ENCODE measurements around the gene CELA2A. TPM values are rescaled to one million over a fixed set of nuclear protein-coding genes. Genes with fewer than 3 reads are reported as not detected.
"Not testable (repeated sequence)": the region's sequence is repeated elsewhere in the genome, so short reads cannot be mapped to it uniquely, and the experiment has no call there.

Gene CELA2A
- total and polyA plus RNA-seq, 12 donors = 0.97 to 45.4 (median 9.8) TPM

- 79 to 91% (median 85%) methylated on average over 4 of the region's 4 CpGs for WGBS, 4 donors
- Histone ChIP-seq H3K9me3 (replicated peaks in 1 of 3) (no peaks in the 10 kb centered on the region), H3K27me3 (no peaks in the 10 kb centered on the region), H3K4me3 (no peak overlapping the region), H3K4me1 (replicated peaks in 1 of 2) (peaks cover 0 to 10% of the 10 kb centered on the region in 2 donors), H3K36me3 (replicated peaks in 1 of 2) (peaks cover 0 to 4% of the 10 kb centered on the region in 2 donors), H3K27ac (no peak overlapping the region)
- peak in 1 of 7 donors; percentile 35 for DNase-seq
- TF ChIP-seq POLR2A (IDR thresholded peaks at IDR 0.05) (no peak), CTCF (IDR thresholded peaks at IDR 0.05) (no peak)
- intact Hi-C loops (cut with DNase I) = no loop called here
Observed at GRCh38 chr1:15513192-15513591, 56.7 kb downstream of the CELA2A start.

GRCh38 chr1:15513919-15514318 lies 57.4 kb downstream of the CELA2A start:
- Histone ChIP-seq H3K36me3 (replicated peaks in 1 of 2) (peaks cover 0 to 4% of the 10 kb centered on the region in 2 donors), H3K4me1 (replicated peaks in 1 of 2) (peaks cover 0 to 10% of the 10 kb centered on the region in 2 donors), H3K27ac (no peak overlapping the region), H3K9me3 (replicated peaks in 1 of 3) (no peaks in the 10 kb centered on the region), H3K4me3 (no peak overlapping the region), H3K27me3 (no peaks in the 10 kb centered on the region)
- TF ChIP-seq POLR2A (IDR thresholded peaks at IDR 0.05) = no peak
- TF ChIP-seq CTCF (IDR thresholded peaks at IDR 0.05) = no peak
- DNase-seq = peak in 1 of 7 donors; percentile 35
- intact Hi-C loops (cut with DNase I) = no loop called here
- 88 to 95% (median 92%) methylated on average over 3 of the region's 3 CpGs for WGBS, 4 donors

GRCh38 chr1:15514557-15514956 lies 58.0 kb downstream of the CELA2A start:
- H3K9me3 ChIP-seq (replicated peaks in 1 of 3); H3K36me3 ChIP-seq (replicated peaks in 1 of 2); H3K4me3 ChIP-seq; intact Hi-C loops (cut with DNase I); H3K27me3 ChIP-seq; H3K27ac ChIP-seq: not testable (repeated sequence)
- H3K4me1 ChIP-seq (replicated peaks in 1 of 2) = peaks cover 0 to 10% of the 10 kb centered on the region in 2 donors
- 91 to 96% (median 93%) methylated on average over 5 of the region's 5 CpGs for WGBS, 4 donors
- peak in 2 of 7 donors; percentile 0 to 34 for DNase-seq

- H3K9me3 ChIP-seq (replicated peaks in 1 of 3) = no peaks in the 10 kb centered on the region
- no peaks in the 10 kb centered on the region for H3K27me3 ChIP-seq
- TF ChIP-seq CTCF (IDR thresholded peaks at IDR 0.05) (no peak), POLR2A (IDR thresholded peaks at IDR 0.05) (no peak)
- peaks cover 0 to 4% of the 10 kb centered on the region in 2 donors for H3K36me3 ChIP-seq (replicated peaks in 1 of 2)
- WGBS, 4 donors = 43 to 52% (median 50%) methylated on average over 2 of the region's 2 CpGs
- intact Hi-C loops (cut with DNase I) = no loop called here
- no peak overlapping the region for H3K27ac ChIP-seq
- peaks cover 0 to 10% of the 10 kb centered on the region in 2 donors for H3K4me1 ChIP-seq (replicated peaks in 1 of 2)
- no peak overlapping the region for H3K4me3 ChIP-seq
- DNase-seq = peak in 2 of 7 donors; percentile 8 to 35
Observed at GRCh38 chr1:15515022-15515663, 58.6 kb downstream of the CELA2A start.

GRCh38 chr1:15519625-15520024 lies 63.1 kb downstream of the CELA2A start:
- no peaks in the 10 kb centered on the region for H3K9me3 ChIP-seq (replicated peaks in 1 of 3)
- WGBS, 4 donors = 88 to 95% (median 93%) methylated on average over 3 of the region's 3 CpGs
- H3K4me1 ChIP-seq (replicated peaks in 1 of 2) = peaks cover 6 to 32% of the 10 kb centered on the region in 2 donors
- no peak overlapping the region for H3K27ac ChIP-seq
- TF ChIP-seq CTCF (IDR thresholded peaks at IDR 0.05) (no peak), POLR2A (IDR thresholded peaks at IDR 0.05) (no peak)
- H3K36me3 ChIP-seq (replicated peaks in 1 of 2) = no peaks in the 10 kb centered on the region
- peak in 3 of 7 donors; percentile 16 to 45 (median 21) for DNase-seq
- H3K4me3 ChIP-seq = no peak overlapping the region
- intact Hi-C loops (cut with DNase I) = no loop called here
- no peaks in the 10 kb centered on the region for H3K27me3 ChIP-seq

- H3K9me3 ChIP-seq (replicated peaks in 1 of 3); H3K27me3 ChIP-seq; H3K4me3 ChIP-seq; H3K36me3 ChIP-seq (replicated peaks in 1 of 2); H3K27ac ChIP-seq; intact Hi-C loops (cut with DNase I): not testable (repeated sequence)
- peak in 3 of 7 donors; percentile 30 to 54 (median 38) for DNase-seq
- peaks cover 17 to 30% of the 10 kb centered on the region in 2 donors for H3K4me1 ChIP-seq (replicated peaks in 1 of 2)
- 76 to 82% (median 81%) methylated on average over 16 to 17 of the region's 17 CpGs for WGBS, 4 donors
Observed at GRCh38 chr1:15521206-15521906, 64.8 kb downstream of the CELA2A start.

All from adrenal gland (tissue), 12 donors.